Transverse colon (tissue), 4 donors: ENCODE measurements around the gene CLCA2.

ENCODE experiments used
- CTCF ChIP-seq, 5 experiments: fragments of 200-600 bp in 3 of 5; fragments of 450-650 bp in 2 of 5; sonication (generic) in 3 of 5; IDR thresholded peaks; 1 replicate in 2 of 5; 2 replicates in 3 of 5; pipeline ENCODE4 v1.5.1; 2016 to 2017; ENCODE audit warnings: antibody characterized with exemption in 5 of 5, inconsistent platforms in 3 of 5, mild to moderate bottlenecking in 2 of 5, moderate library complexity in 1 of 5
- EP300 ChIP-seq: sonication (generic); formaldehyde crosslinking; IDR thresholded peaks from one replicate; pipeline ENCODE4 v1.6.1; 2017; ENCODE audit warnings: antibody characterized with exemption, low read depth
- POLR2A ChIP-seq: fragments of 450-650 bp; IDR thresholded peaks from one replicate; pipeline ENCODE4 v1.6.1; 2016; ENCODE audit warnings: antibody characterized with exemption, mild to moderate bottlenecking, moderate library complexity
- POLR2AphosphoS5 ChIP-seq, 3 donors: sonication (generic); formaldehyde crosslinking; IDR thresholded peaks; one replicate each; pipeline ENCODE4 v1.6.1; 2016; ENCODE audit warnings: antibody characterized with exemption in 3 of 3

GRCh38 chr1:86449103-86449502, 25.1 kb downstream of the CLCA2 start:
- TF ChIP-seq POLR2A (no peak), CTCF (IDR thresholded peaks at IDR 0.05) (no peak), EP300 (no peak), POLR2AphosphoS5 (IDR thresholded peaks at IDR 0.05) (no peak)
